Activated CD8-positive, alpha-beta memory T cell treated with anti-CD3 and anti-CD28 coated beads, Interleukin-2, amount 10 ng/mL, durations not matched to agents 7 days and 5 days (primary cell): ENCODE results near the gene ATP11A. TPM values are rescaled to one million over a fixed set of nuclear protein-coding genes. Genes with fewer than 3 reads are reported as not detected.
"Not testable (repeated sequence)": the region's sequence is repeated elsewhere in the genome, so short reads cannot be mapped to it uniquely, and the experiment has no call there.

ENCODE experiments used
- ATAC-seq: fragments of 150-1000 bp; cut with Tn5 transposase; one replicate; pipeline ENCODE4 v1.10.0; 2021; ENCODE audit warnings: moderate library complexity
- CTCF ChIA-PET: fragments of 350-600 bp; sonication (Branson Sonifier 250); formaldehyde crosslinking; loops from one replicate; lab custom pipeline; 2021; ENCODE audit warnings: antibody characterized with exemption; lab: Charles Lee
- DNase-seq: peaks from one replicate; pipeline ENCODE4 v3.0.0-alpha.2; 2020
- H3K27ac Mint-ChIP-seq: one replicate; pipeline ENCODE4 v1.8.0; 2021; ENCODE audit warnings: mild to moderate bottlenecking, mixed read lengths
- H3K27me3 Mint-ChIP-seq: one replicate; pipeline ENCODE4 v1.8.0; 2021; ENCODE audit warnings: mixed read lengths
- H3K36me3 Mint-ChIP-seq: one replicate; pipeline ENCODE4 v1.8.0; 2021; ENCODE audit warnings: mild to moderate bottlenecking, mixed read lengths
- H3K4me1 Mint-ChIP-seq: one replicate; pipeline ENCODE4 v1.8.0; 2021; ENCODE audit warnings: mixed read lengths
- H3K4me3 Mint-ChIP-seq: one replicate; pipeline ENCODE4 v1.8.0; 2021; ENCODE audit warnings: mild to moderate bottlenecking, moderate library complexity, mixed read lengths
- H3K9me3 Mint-ChIP-seq: one replicate; pipeline ENCODE4 v1.8.0; 2022; ENCODE audit warnings: low read depth, mixed read lengths
- total RNA-seq, 2 experiments: library from RNA; stranded (reverse); gene quantifications; one replicate each; pipeline ENCODE4 v1.2.3, GENCODE V29; 2021

The ATP11A gene
- total RNA-seq, 2 experiments from 2014 or later, result 40.0 to 43.5 TPM

- peaks cover 15% of the 10 kb centered on the region for H3K9me3 Mint-ChIP-seq
- ATAC-seq (no peak), DNase-seq (no peak)
- H3K27me3 Mint-ChIP-seq, result no peaks in the 10 kb centered on the region
- H3K4me3 Mint-ChIP-seq, result no peak overlapping the region
- H3K4me1 Mint-ChIP-seq, result peaks cover 17% of the 10 kb centered on the region
- CTCF ChIA-PET, result no interaction called here
- no peak overlapping the region for H3K27ac Mint-ChIP-seq
- H3K36me3 Mint-ChIP-seq, result peaks cover 26% of the 10 kb centered on the region
These were observed 186.6 kb downstream of the ATP11A start for GRCh38 chr13:112876305-112877000.

- no peak for ATAC-seq
- no peak overlapping the region for H3K4me3 Mint-ChIP-seq
- DNase-seq, result no peak
- peaks cover 14% of the 10 kb centered on the region for H3K9me3 Mint-ChIP-seq
- H3K27me3 Mint-ChIP-seq, result no peaks in the 10 kb centered on the region
- H3K36me3 Mint-ChIP-seq, result peaks cover 22% of the 10 kb centered on the region
- no peak overlapping the region for H3K27ac Mint-ChIP-seq
- H3K4me1 Mint-ChIP-seq, result peaks cover 15% of the 10 kb centered on the region
- CTCF ChIA-PET, result no interaction called here
These were observed 187.2 kb downstream of the ATP11A start for GRCh38 chr13:112877066-112877465.

GRCh38 chr13:112877539-112877938 lies 187.7 kb downstream of the ATP11A start:
- Mint-ChIP-seq H3K4me1 (peaks cover 15% of the 10 kb centered on the region), H3K36me3 (peaks cover 22% of the 10 kb centered on the region), H3K9me3 (peaks cover 14% of the 10 kb centered on the region), H3K27ac (no peak overlapping the region), H3K27me3 (no peaks in the 10 kb centered on the region), H3K4me3 (no peak overlapping the region)
- CTCF ChIA-PET, result no interaction called here
- DNase-seq, result no peak
- no peak for ATAC-seq

- Mint-ChIP-seq H3K4me3 (no peak overlapping the region), H3K36me3 (peaks cover 14% of the 10 kb centered on the region), H3K9me3 (peaks cover 10% of the 10 kb centered on the region), H3K27ac (no peak overlapping the region), H3K27me3 (no peaks in the 10 kb centered on the region), H3K4me1 (peaks cover 11% of the 10 kb centered on the region)
- CTCF ChIA-PET, result no interaction called here
- DNase-seq, result no peak
- no peak for ATAC-seq
These were observed 188.4 kb downstream of the ATP11A start for GRCh38 chr13:112877976-112878955.

GRCh38 chr13:112879283-112879833 lies 189.5 kb downstream of the ATP11A start:
- ATAC-seq (no peak), DNase-seq (no peak)
- H3K27me3 Mint-ChIP-seq, result no peaks in the 10 kb centered on the region
- H3K36me3 Mint-ChIP-seq, result peaks cover 9% of the 10 kb centered on the region
- H3K9me3 Mint-ChIP-seq, result peaks cover 5% of the 10 kb centered on the region
- CTCF ChIA-PET, result no interaction called here
- peaks cover 4% of the 10 kb centered on the region for H3K4me1 Mint-ChIP-seq
- no peak overlapping the region for H3K27ac Mint-ChIP-seq
- H3K4me3 Mint-ChIP-seq, result no peak overlapping the region

- DNase-seq (no peak), ATAC-seq (no peak)
- H3K9me3 Mint-ChIP-seq, result peaks cover 2% of the 10 kb centered on the region
- no peaks in the 10 kb centered on the region for H3K27me3 Mint-ChIP-seq
- H3K4me1 Mint-ChIP-seq, result peaks cover under 1% of the 10 kb centered on the region
- peaks cover 8% of the 10 kb centered on the region for H3K36me3 Mint-ChIP-seq
- no peak overlapping the region for H3K4me3 Mint-ChIP-seq
- no peak overlapping the region for H3K27ac Mint-ChIP-seq
- CTCF ChIA-PET, result no interaction called here
These were observed 190.4 kb downstream of the ATP11A start for GRCh38 chr13:112880221-112880641.

GRCh38 chr13:112880976-112881540 lies 191.2 kb downstream of the ATP11A start:
- DNase-seq, result no peak
- ATAC-seq, result no peak
- Mint-ChIP-seq H3K4me3 (no peak overlapping the region), H3K27me3 (no peaks in the 10 kb centered on the region), H3K27ac (no peak overlapping the region), H3K4me1 (no peaks in the 10 kb centered on the region), H3K36me3 (peaks cover 7% of the 10 kb centered on the region), H3K9me3 (no peaks in the 10 kb centered on the region)
- CTCF ChIA-PET, result no interaction called here

GRCh38 chr13:112881656-112882554 lies 192.1 kb downstream of the ATP11A start:
- no peak for DNase-seq
- CTCF ChIA-PET, result no interaction called here

GRCh38 chr13:112882555-112883024 lies 192.8 kb downstream of the ATP11A start:
- Mint-ChIP-seq H3K27ac (no peak overlapping the region), H3K9me3 (no peaks in the 10 kb centered on the region), H3K4me1 (no peaks in the 10 kb centered on the region), H3K27me3 (no peaks in the 10 kb centered on the region), H3K4me3 (no peak overlapping the region), H3K36me3 (peaks cover 5% of the 10 kb centered on the region)
- CTCF ChIA-PET, result interaction anchor here (1.1 kb wide), 1 partner anchor 8 kb away, joined by 3 read pairs; no protein-coding TSS in a partner anchor
- no peak for ATAC-seq
- no peak for DNase-seq

More at GRCh38 chr13:112881656-112882554, 192.1 kb downstream of the ATP11A start:
- Mint-ChIP-seq H3K4me3 (no peak overlapping the region), H3K36me3 (peaks cover 7% of the 10 kb centered on the region), H3K27ac (no peak overlapping the region), H3K9me3 (no peaks in the 10 kb centered on the region), H3K4me1 (no peaks in the 10 kb centered on the region), H3K27me3 (no peaks in the 10 kb centered on the region)
- no peak for ATAC-seq

GRCh38 chr13:112883241-112883945 lies 193.6 kb downstream of the ATP11A start:
- H3K27ac Mint-ChIP-seq, result no peak overlapping the region
- no peaks in the 10 kb centered on the region for H3K27me3 Mint-ChIP-seq
- H3K4me1 Mint-ChIP-seq, result no peaks in the 10 kb centered on the region
- ATAC-seq (no peak), DNase-seq (no peak)
- peaks cover 5% of the 10 kb centered on the region for H3K36me3 Mint-ChIP-seq
- no peak overlapping the region for H3K4me3 Mint-ChIP-seq
- no peaks in the 10 kb centered on the region for H3K9me3 Mint-ChIP-seq
- CTCF ChIA-PET, result interaction anchor here (1.1 kb wide), 1 partner anchor 9 kb away, joined by 3 read pairs; no protein-coding TSS in a partner anchor

GRCh38 chr13:112884700-112885099 lies 194.9 kb downstream of the ATP11A start:
- H3K4me3 Mint-ChIP-seq, H3K4me1 Mint-ChIP-seq, H3K9me3 Mint-ChIP-seq, ATAC-seq, H3K27ac Mint-ChIP-seq, H3K27me3 Mint-ChIP-seq, CTCF ChIA-PET, DNase-seq, H3K36me3 Mint-ChIP-seq: not testable (repeated sequence)

- CTCF ChIA-PET, result no interaction called here
- H3K4me1 Mint-ChIP-seq, result no peaks in the 10 kb centered on the region
- DNase-seq (no peak), ATAC-seq (no peak)
- H3K4me3 Mint-ChIP-seq, result no peak overlapping the region
- no peaks in the 10 kb centered on the region for H3K9me3 Mint-ChIP-seq
- H3K27ac Mint-ChIP-seq, result no peak overlapping the region
- H3K27me3 Mint-ChIP-seq, result no peaks in the 10 kb centered on the region
- H3K36me3 Mint-ChIP-seq, result peaks cover 5% of the 10 kb centered on the region
These were observed 195.5 kb downstream of the ATP11A start for GRCh38 chr13:112885242-112885781.
